Activated T-helper 2 cell treated with anti-CD3 and anti-CD28 coated beads, Interferon-gamma antibody, Interleukin-2, Interleukin-4, amounts not matched to agents 10 μg/mL and 5 μg/mL and 100 μg/mL, durations not matched to agents 14 hours and 24 hours and 36 hours (primary cell): ENCODE results near the gene PDIA5. TPM values are rescaled to one million over a fixed set of nuclear protein-coding genes. Genes with fewer than 3 reads are reported as not detected.

Experiments used
- DNase-seq: peaks from one replicate; pipeline ENCODE4 v3.0.0; 2021; ENCODE audit warnings: low spot score
- H3K27ac Mint-ChIP-seq: one replicate; pipeline ENCODE4 v1.8.0; 2021; ENCODE audit warnings: mixed read lengths
- H3K27me3 Mint-ChIP-seq: one replicate; pipeline ENCODE4 v1.8.0; 2021; ENCODE audit warnings: low read depth, mixed read lengths
- H3K36me3 Mint-ChIP-seq: one replicate; pipeline ENCODE4 v1.8.0; 2021; ENCODE audit warnings: low read depth, mixed read lengths
- H3K4me1 Mint-ChIP-seq: one replicate; pipeline ENCODE4 v1.8.0; 2021; ENCODE audit warnings: low read depth, mixed read lengths
- H3K4me3 Mint-ChIP-seq: one replicate; pipeline ENCODE4 v1.8.0; 2021; ENCODE audit warnings: low read depth, mild to moderate bottlenecking, moderate library complexity, mixed read lengths
- H3K9me3 Mint-ChIP-seq: one replicate; pipeline ENCODE4 v1.8.0; 2021; ENCODE audit warnings: mixed read lengths
- intact Hi-C: fragments of 100-400 bp; cut with micrococcal nuclease; formaldehyde crosslinking; loops from one replicate; pipeline ENCODE4 v1.15.1; 2023
- total RNA-seq: library from RNA; stranded (reverse); gene quantifications from 2 replicates; pipeline ENCODE4 v1.2.3, GENCODE V29; 2022

Gene PDIA5
- total RNA-seq, 1 donor from 2014 or later = 32.3 TPM

DNA sequence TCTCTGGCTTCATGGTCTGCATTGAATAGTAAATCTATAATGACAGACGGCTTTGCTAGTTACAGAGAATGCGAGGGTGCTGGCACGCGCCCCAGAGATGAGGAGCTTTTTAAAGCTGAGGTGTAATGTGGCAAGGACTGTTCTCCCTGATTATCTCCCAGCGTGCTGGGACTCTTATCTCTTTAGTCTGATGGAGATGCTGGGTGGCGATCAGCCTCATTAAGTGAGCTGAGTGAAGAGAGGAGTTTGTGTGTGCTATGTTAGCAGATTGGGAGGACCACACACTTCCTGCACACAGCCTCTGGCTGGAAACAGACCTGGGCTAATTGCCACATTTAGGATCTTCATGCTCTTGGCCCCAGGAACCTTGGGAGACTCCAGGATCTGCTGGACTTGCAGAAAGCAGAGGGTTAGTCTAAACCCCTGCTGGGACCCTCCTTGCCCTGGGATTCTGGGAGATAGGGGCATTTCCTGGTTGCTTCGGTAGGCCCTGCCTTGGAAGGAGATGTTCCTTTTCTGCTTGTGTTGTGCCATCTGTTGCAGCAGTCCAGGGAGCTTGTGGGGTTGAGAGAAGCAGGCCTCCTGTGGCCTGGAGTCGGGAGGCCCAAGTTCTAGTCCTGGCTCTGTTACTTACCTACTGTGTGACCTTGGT is 15.0 kb downstream of the PDIA5 start:
- Mint-ChIP-seq H3K27me3 (no peaks in the 10 kb centered on the region), H3K4me3 (no peak overlapping the region), H3K9me3 (no peaks in the 10 kb centered on the region), H3K36me3 (no peaks in the 10 kb centered on the region), H3K4me1 (peaks cover 22% of the 10 kb centered on the region), H3K27ac (no peak overlapping the region)
- intact Hi-C loops = no loop called here
- no peak for DNase-seq

GRCh38 chr3:123082370-123083065 is 15.7 kb downstream of the PDIA5 start:
- DNase-seq = no peak
- no peaks in the 10 kb centered on the region for H3K27me3 Mint-ChIP-seq
- peaks cover 22% of the 10 kb centered on the region for H3K4me1 Mint-ChIP-seq
- H3K4me3 Mint-ChIP-seq = no peak overlapping the region
- intact Hi-C loops = no loop called here
- no peaks in the 10 kb centered on the region for H3K36me3 Mint-ChIP-seq
- H3K27ac Mint-ChIP-seq = peak overlapping the region; percentile 9
- no peaks in the 10 kb centered on the region for H3K9me3 Mint-ChIP-seq

DNA sequence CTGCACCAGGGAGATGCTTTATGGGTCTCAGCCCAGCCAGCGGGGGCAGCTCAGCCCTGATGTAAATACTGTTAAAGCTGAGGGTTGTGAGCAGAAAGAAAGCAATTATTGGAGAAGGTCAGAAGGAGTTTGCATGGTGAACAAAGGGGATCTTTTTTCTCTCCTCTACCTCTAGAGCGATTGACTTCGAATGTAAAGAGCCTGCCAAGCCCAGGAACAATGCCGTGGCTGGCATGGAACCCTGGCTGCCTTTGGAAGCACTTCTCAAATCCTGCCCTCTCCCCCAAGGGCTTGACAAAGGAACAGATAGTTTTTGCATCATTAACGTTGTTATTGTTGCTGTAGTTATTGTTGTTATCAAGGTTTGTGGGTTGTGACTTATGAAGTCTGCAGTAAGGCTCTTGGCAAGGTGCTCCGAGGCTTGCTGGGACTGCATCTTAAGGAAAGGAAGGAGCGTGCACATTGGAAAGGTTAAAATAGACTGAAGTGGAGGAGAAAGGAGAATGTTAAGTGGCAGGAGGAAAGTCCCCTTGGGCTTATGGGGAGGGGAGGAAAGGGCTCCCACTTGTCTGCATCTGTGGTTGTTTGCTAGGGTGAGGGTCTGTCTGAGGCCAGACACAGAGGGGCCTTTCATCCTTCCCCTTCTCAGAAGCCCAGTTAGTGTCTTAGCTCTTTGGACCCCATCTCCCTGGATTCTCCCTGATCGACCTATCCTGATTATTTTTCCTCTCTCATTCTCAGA is 16.7 kb downstream of the PDIA5 start:
- Mint-ChIP-seq H3K4me3 (no peak overlapping the region), H3K4me1 (peaks cover 21% of the 10 kb centered on the region), H3K36me3 (no peaks in the 10 kb centered on the region), H3K27me3 (no peaks in the 10 kb centered on the region), H3K9me3 (no peaks in the 10 kb centered on the region), H3K27ac (no peak overlapping the region)
- DNase-seq = no peak
- intact Hi-C loops = no loop called here

- no peaks in the 10 kb centered on the region for H3K27me3 Mint-ChIP-seq
- H3K4me3 Mint-ChIP-seq = no peak overlapping the region
- H3K4me1 Mint-ChIP-seq = peaks cover 20% of the 10 kb centered on the region
- no peak overlapping the region for H3K27ac Mint-ChIP-seq
- intact Hi-C loops = no loop called here
- no peaks in the 10 kb centered on the region for H3K9me3 Mint-ChIP-seq
- peaks cover 2% of the 10 kb centered on the region for H3K36me3 Mint-ChIP-seq
- no peak for DNase-seq
These were observed 17.4 kb downstream of the PDIA5 start for GRCh38 chr3:123084192-123084591.

DNA sequence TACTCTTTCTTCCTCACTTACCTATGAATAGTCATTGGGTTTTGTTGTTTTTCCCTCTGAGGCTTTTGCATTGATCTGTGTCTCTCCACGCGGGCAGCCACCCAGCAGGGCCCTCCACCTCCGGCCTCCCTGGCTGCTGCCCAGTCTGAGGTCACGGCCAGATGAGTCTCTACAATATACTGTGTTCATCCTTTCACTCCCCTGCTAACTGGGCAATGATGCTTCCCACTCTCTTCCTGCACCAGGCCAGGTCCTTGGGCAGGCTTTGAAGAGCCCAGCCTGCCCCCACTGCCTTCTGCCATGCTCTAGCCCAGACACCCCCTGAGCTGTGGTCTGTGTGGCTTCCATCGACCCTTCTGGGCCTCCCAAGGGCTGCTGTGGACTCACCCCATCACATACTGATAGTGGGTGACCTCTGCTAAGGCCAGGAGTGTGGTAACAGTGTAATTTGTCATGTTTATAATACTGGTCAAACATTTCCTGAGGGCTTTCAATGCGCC is 18.0 kb downstream of the PDIA5 start:
- H3K4me3 Mint-ChIP-seq = no peak overlapping the region
- H3K27ac Mint-ChIP-seq = no peak overlapping the region
- H3K36me3 Mint-ChIP-seq = peaks cover 5% of the 10 kb centered on the region
- intact Hi-C loops = no loop called here
- DNase-seq = no peak
- no peaks in the 10 kb centered on the region for H3K27me3 Mint-ChIP-seq
- no peaks in the 10 kb centered on the region for H3K9me3 Mint-ChIP-seq
- peaks cover 17% of the 10 kb centered on the region for H3K4me1 Mint-ChIP-seq

- no peak overlapping the region for H3K4me3 Mint-ChIP-seq
- H3K27me3 Mint-ChIP-seq = no peaks in the 10 kb centered on the region
- H3K36me3 Mint-ChIP-seq = peaks cover 5% of the 10 kb centered on the region
- intact Hi-C loops = no loop called here
- no peaks in the 10 kb centered on the region for H3K9me3 Mint-ChIP-seq
- H3K27ac Mint-ChIP-seq = no peak overlapping the region
- peaks cover 19% of the 10 kb centered on the region for H3K4me1 Mint-ChIP-seq
- no peak for DNase-seq
These were observed 18.6 kb downstream of the PDIA5 start for GRCh38 chr3:123085293-123085931.

DNA sequence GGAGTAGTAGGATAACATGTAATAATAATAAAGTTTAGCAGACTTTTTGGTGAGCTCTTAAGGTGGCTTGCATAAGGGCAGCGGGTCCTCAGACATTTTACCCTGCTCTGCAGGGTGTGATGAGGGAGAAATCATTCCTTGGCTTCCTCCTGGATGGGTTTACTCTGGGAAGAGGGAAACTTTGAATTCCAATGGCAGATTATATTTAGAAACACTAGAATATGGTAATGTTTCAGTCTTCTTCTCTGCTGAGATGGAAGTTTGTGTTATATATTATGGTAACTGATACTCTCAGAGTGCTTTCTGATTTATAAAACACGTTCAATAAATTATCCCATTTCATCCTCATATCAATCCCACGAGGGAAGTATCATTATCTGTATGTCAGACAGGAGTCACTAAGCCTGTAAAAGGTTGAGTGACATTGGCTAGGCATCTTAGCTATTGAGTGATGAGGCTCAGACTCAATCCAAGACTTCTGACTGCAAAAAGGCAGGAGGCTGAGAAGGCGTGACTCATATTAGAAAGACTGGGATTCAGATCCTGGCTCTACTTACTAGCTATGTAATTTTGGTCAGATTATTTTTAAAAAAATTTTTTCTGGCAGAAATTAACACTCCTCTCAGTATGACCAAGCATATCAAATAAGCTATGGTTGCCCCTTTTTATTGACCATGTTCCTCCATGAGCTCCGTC is 19.3 kb downstream of the PDIA5 start:
- Mint-ChIP-seq H3K27ac (no peak overlapping the region), H3K4me3 (no peak overlapping the region), H3K4me1 (peaks cover 23% of the 10 kb centered on the region), H3K9me3 (no peaks in the 10 kb centered on the region), H3K36me3 (peaks cover 8% of the 10 kb centered on the region), H3K27me3 (no peaks in the 10 kb centered on the region)
- intact Hi-C loops = no loop called here
- DNase-seq = no peak

DNA sequence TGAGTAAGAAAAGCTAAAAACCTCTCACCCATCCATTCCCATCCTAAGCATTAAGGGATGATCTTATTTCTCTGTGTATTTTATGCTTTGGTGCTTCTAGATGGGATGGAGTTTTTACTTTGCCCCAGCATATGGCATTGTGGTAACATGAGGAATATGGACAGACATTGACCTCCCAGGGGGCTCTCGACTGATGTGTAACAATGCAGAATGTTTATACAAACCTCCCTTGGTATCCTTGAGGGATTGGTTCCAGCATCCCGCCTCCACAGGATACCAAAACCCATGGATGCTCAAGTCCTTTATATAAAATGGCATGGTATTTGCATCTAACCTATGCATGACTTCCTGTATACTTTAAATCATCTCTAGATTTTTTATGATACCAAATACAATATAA is 21.6 kb downstream of the PDIA5 start:
- DNase-seq = no peak
- peaks cover 29% of the 10 kb centered on the region for H3K36me3 Mint-ChIP-seq
- H3K4me3 Mint-ChIP-seq = no peak overlapping the region
- H3K4me1 Mint-ChIP-seq = peaks cover 22% of the 10 kb centered on the region
- intact Hi-C loops = no loop called here
- H3K27me3 Mint-ChIP-seq = no peaks in the 10 kb centered on the region
- no peak overlapping the region for H3K27ac Mint-ChIP-seq
- no peaks in the 10 kb centered on the region for H3K9me3 Mint-ChIP-seq

GRCh38 chr3:123089611-123090331 is 22.9 kb downstream of the PDIA5 start:
- H3K36me3 Mint-ChIP-seq = peaks cover 38% of the 10 kb centered on the region
- no peak overlapping the region for H3K4me3 Mint-ChIP-seq
- no peak for DNase-seq
- H3K27me3 Mint-ChIP-seq = no peaks in the 10 kb centered on the region
- H3K9me3 Mint-ChIP-seq = no peaks in the 10 kb centered on the region
- peaks cover 12% of the 10 kb centered on the region for H3K4me1 Mint-ChIP-seq
- H3K27ac Mint-ChIP-seq = no peak overlapping the region
- intact Hi-C loops = no loop called here

GRCh38 chr3:123090728-123091531 is 24.1 kb downstream of the PDIA5 start:
- Mint-ChIP-seq H3K4me1 (peaks cover 12% of the 10 kb centered on the region), H3K27ac (no peak overlapping the region), H3K36me3 (peaks cover 40% of the 10 kb centered on the region), H3K27me3 (no peaks in the 10 kb centered on the region), H3K9me3 (no peaks in the 10 kb centered on the region), H3K4me3 (no peak overlapping the region)
- no peak for DNase-seq
- intact Hi-C loops = no loop called here

DNA sequence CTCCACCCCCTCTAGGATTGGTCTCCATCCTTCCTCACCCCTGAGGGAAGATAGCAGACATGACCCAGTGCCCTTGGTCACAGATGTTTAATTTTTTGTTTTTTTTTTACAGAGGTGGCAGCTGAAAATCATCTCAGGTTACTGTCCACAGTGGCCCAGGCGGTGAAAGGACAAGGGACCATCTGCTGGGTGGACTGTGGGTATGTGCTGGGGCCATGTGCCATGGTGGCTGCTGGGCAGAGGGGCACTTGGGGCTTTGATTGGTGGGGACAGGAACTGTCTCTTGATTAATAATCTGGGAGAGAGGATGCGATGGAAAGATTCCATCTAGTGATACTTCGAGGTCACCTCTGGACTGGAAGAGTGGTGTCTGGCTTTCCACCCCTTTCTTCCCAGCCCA is 25.4 kb downstream of the PDIA5 start:
- DNase-seq = no peak
- Mint-ChIP-seq H3K27me3 (no peaks in the 10 kb centered on the region), H3K4me3 (no peak overlapping the region), H3K9me3 (no peaks in the 10 kb centered on the region), H3K4me1 (peaks cover 12% of the 10 kb centered on the region), H3K36me3 (peaks cover 42% of the 10 kb centered on the region), H3K27ac (no peak overlapping the region)
- intact Hi-C loops = no loop called here
